ENCODE measurements around the gene ERVK3-1.

ERVK3-1 gene

DNA sequence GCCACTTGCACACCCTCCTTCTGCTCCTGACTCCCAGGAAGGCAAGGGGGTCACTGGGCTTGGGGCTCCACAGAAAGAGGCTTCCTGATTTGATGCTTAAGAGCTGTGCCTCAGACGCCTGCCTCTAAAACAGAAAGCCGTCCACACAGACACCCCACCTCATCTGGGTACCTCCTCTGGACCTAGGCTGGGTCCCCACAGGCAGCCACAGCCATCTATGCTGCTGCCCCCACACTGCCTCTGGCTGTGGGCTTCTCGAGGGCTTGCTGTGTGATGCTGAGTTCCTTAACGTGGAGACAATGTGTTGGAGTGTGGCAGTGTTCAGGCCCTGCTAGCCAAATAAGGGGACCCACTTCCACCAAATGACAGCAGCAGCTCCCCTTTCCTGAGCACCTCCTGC, 13.1 kb downstream of the ERVK3-1 start:
- no peak overlapping the region for H3K4me3 ChIP-seq (ENCODE audit: low read length)
- no peak for DNase-seq (ENCODE audit: low read depth)
- TF ChIP-seq, protein P1, sequence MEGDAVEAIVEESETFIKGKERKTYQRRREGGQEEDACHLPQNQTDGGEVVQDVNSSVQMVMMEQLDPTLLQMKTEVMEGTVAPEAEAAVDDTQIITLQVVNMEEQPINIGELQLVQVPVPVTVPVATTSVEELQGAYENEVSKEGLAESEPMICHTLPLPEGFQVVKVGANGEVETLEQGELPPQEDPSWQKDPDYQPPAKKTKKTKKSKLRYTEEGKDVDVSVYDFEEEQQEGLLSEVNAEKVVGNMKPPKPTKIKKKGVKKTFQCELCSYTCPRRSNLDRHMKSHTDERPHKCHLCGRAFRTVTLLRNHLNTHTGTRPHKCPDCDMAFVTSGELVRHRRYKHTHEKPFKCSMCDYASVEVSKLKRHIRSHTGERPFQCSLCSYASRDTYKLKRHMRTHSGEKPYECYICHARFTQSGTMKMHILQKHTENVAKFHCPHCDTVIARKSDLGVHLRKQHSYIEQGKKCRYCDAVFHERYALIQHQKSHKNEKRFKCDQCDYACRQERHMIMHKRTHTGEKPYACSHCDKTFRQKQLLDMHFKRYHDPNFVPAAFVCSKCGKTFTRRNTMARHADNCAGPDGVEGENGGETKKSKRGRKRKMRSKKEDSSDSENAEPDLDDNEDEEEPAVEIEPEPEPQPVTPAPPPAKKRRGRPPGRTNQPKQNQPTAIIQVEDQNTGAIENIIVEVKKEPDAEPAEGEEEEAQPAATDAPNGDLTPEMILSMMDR (IDR thresholded peaks at IDR 0.05; ENCODE audit: insufficient read depth, low read depth, low read length, missing control alignments) = no peak

DNA sequence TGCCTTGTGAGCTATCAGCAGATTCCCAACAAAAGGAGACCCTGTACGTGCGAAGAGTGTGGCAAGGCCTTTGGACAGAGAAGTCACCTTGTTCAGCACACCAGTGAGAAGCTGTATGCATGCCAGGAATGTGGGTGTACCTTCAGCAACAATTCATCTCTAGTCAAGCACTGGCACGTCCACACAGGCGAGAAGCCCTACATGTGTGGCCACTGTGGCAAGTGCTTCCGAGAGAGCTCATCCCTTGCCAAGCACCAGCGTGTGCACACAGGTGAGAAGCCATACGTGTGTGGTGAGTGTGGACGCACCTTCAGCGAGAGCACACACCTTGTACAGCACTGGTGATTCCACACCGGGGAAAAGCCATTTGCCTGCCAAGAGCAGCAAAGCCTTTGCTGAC, 14.1 kb downstream of the ERVK3-1 start:
- H3K4me3 ChIP-seq (ENCODE audit: low read length) = no peak overlapping the region
- DNase-seq (ENCODE audit: low read depth) = peak; percentile 95
- TF ChIP-seq, protein P1 (IDR thresholded peaks at IDR 0.05; ENCODE audit: insufficient read depth, low read depth, low read length, missing control alignments) = no peak

DNA sequence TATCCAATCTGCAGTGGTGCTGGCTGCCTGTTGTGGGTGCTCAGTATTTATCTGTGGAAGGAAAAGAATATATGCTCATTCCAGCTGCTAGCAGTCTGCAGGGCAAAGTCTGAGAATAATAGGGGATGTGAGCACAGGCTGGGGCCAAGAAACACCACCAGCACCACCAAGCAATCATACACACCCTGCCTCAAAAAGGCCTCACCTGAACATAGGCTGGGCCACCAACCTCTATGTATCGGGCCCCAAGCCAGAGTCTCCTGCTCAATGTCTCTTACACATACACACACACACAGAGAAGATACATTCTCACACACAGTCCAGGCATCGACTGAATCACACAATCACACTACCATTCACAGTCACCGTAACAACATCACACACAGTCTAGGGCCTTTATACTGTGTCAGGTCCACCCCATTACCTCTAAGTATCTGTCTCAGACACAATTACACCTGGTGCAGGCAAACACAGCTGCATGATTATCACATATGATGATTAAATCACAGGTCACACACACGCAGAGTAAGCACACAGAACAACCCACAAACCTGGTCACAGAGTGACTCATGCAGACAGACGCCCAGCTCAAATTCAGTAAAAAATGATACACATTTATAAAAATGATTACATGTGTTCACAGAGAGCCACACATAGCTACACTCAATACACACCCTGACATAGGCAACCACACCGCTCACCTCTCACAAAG, 20.3 kb downstream of the ERVK3-1 start:
- TF ChIP-seq, protein P1 (IDR thresholded peaks at IDR 0.05; ENCODE audit: insufficient read depth, low read depth, low read length, missing control alignments) = no peak
- peak overlapping the region; percentile 94 for H3K4me3 ChIP-seq (ENCODE audit: low read length)
- DNase-seq (ENCODE audit: low read depth) = peak; percentile 77

DNA sequence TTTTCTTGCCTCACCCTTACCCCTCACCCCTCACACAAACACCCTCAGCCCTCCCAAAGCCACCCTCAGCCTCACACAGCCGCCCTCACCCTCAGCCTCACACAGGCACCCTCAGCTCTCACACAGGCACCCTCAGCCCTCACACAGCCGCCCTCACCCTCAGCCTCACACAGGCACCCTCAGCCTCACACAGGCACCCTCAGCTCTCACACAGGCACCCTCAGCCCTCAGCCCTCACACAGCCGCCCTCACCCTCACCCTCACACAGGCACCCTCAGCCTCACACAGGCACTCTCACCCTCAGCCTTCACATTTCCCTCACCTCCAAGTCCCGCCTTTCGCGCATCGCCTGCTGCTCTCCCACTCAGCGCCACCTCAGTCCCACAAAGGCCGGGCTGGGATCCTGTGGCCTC, 21.3 kb downstream of the ERVK3-1 start:
- DNase-seq (ENCODE audit: low read depth) = no peak
- peak overlapping the region; percentile 94 for H3K4me3 ChIP-seq (ENCODE audit: low read length)
- TF ChIP-seq, protein P1 (IDR thresholded peaks at IDR 0.05; ENCODE audit: insufficient read depth, low read depth, low read length, missing control alignments) = no peak

DNA sequence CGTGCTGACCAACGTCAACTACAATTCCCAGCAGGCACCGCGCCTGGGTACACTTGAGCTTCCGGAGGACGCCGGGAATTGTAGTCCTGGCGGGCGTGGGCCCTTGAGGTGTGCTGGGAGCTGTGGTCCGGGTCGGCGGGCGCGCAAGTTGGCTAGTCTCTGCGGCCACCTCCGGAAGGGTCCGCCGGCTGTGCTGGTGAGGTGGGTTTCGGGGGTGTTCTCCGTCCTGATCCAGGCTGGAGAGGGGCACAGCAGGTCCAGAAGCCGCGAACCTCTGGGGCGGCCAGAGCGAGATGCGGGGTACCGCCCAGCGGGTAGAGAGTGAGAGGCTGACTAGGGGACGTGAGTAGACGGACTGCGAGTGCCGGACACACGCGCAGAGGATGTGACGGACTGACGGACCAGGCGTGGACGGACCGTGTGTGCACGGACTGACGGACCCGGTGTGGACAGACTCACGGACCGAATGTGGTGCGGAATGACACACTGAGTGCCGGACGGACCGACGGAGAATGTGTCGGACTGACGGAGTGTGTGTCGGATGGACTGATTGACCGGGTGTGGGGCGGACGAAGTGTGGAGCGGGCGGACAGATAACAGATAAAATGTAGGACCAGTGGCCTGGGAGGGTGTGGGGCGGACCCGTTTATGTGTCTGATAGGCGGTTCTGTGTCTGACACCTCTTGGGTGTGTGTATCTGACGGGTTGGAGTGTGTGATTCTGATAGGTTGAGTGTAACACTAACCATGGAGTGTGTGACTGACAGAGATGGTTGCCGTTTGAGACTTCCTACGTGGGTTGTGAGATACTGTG, 21.9 kb downstream of the ERVK3-1 start, which contains the start of gene ZSCAN22:
Gene ZSCAN22, plus strand, starts transcription at position 81 of the 813 bp plus-strand sequence. CDS start 7,809 bp downstream, outside the sequence.
- peak; percentile 98 for DNase-seq (ENCODE audit: low read depth)
- TF ChIP-seq, protein P1 (IDR thresholded peaks at IDR 0.05; ENCODE audit: insufficient read depth, low read depth, low read length, missing control alignments) = no peak
- peak within 1 kb of the TSS; percentile 94 for H3K4me3 ChIP-seq (ENCODE audit: low read length)

DNA sequence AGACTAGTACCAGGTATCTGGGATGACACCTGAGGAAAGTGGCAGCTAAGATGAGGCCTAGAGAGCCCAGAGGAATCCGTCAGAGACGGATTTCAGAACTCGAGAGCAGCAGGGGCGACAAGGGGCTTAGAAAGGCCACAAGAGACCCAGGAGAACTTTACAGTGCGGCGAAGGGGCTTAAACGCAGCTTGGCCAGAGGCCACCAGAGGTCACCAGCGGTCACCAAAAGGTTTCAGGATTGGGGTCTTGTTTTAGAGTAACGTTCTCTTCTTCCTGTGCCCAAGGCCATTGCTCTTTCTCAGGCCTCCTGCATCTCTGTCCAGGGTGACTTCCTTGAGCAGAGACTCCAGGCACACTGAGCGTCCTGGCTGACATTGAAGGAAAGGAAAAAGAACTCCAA, 23.8 kb downstream of the ERVK3-1 start:
- DNase-seq (ENCODE audit: low read depth) = no peak
- TF ChIP-seq, protein P1 (IDR thresholded peaks at IDR 0.05; ENCODE audit: insufficient read depth, low read depth, low read length, missing control alignments) = no peak
- H3K4me3 ChIP-seq (ENCODE audit: low read length) = no peak overlapping the region

Data from epithelial cell of esophagus (primary cell).